Left lung (tissue), 10 donors: ENCODE data around the gene AKAP1. TPM values are rescaled to one million over a fixed set of nuclear protein-coding genes. Genes with fewer than 3 reads are reported as not detected.

Source experiments
- ATAC-seq: fragments of 200-7000 bp; cut with Tn5 transposase; one replicate; pipeline ENCODE4 v1.9.1; 2020; ENCODE audit warnings: moderate library complexity
- DNase-seq, 4 donors: peaks; one replicate each; pipeline ENCODE4 v3.0.0-alpha.2; 2013 to 2020
- H3K27ac ChIP-seq, 2 donors: fragments of 200-600 bp; sonication (generic) in 1 of 2; one replicate each; pipeline versions ENCODE4 v1.5.0 to v1.8.0; 2020 to 2021
- H3K27me3 ChIP-seq, 2 donors: fragments of 200-600 bp; sonication (generic) in 1 of 2; one replicate each; pipeline versions ENCODE4 v1.5.0 to v1.8.0; 2020 to 2021
- H3K36me3 ChIP-seq, 2 donors: fragments of 200-600 bp; sonication (generic) in 1 of 2; one replicate each; pipeline versions ENCODE4 v1.5.0 to v1.8.0; 2020 to 2021
- H3K4me1 ChIP-seq, 2 donors: fragments of 200-600 bp; one replicate each; pipeline ENCODE4 v1.8.0; 2021
- H3K4me3 ChIP-seq, 2 donors: fragments of 200-600 bp; sonication (generic) in 1 of 2; one replicate each; pipeline versions ENCODE4 v1.5.0 to v1.8.0; 2020 to 2021; ENCODE audit warnings: mild to moderate bottlenecking in 1 of 2
- H3K9me3 ChIP-seq, 2 donors: fragments of 200-600 bp; sonication (generic) in 1 of 2; one replicate each; pipeline versions ENCODE4 v1.5.0 to v1.8.0; 2020 to 2021
- CTCF ChIP-seq, 2 donors: fragments of 200-600 bp; sonication (generic) in 1 of 2; IDR thresholded peaks; one replicate each; pipeline versions ENCODE4 v1.5.0 to v1.8.0; 2021; ENCODE audit warnings: antibody characterized with exemption in 2 of 2
- intact Hi-C, 2 donors: fragments of 100-400 bp; cut with DNase I; formaldehyde crosslinking; loops; one replicate each; pipeline versions ENCODE4 v1.11.2 to v1.14.2; 2022
- polyA plus RNA-seq, 6 donors: library from polyadenylated mRNA; unstranded; fragments of 120-200 nt; gene quantifications; one replicate each; pipeline ENCODE4 v1.2.1, GENCODE V29; 2013; ENCODE audit not compliant: insufficient read length in 6 of 6
- total RNA-seq, 2 donors: library from RNA; stranded (reverse); fragmentation: NEBNext Ultra II Directional; extraction: Animal tissue kit (Norgen Biotek cat#: 25700); gene quantifications; one replicate each; pipeline ENCODE4 v1.2.1, GENCODE V29; 2021
- donor health status: DM: no; HTN: yes; CAD: no.
- donor health status: DM: no; HTN: no; CAD: no.

Gene AKAP1
- total and polyA plus RNA-seq, 8 donors = 39.5 to 51.6 (median 47.6) TPM

DNA sequence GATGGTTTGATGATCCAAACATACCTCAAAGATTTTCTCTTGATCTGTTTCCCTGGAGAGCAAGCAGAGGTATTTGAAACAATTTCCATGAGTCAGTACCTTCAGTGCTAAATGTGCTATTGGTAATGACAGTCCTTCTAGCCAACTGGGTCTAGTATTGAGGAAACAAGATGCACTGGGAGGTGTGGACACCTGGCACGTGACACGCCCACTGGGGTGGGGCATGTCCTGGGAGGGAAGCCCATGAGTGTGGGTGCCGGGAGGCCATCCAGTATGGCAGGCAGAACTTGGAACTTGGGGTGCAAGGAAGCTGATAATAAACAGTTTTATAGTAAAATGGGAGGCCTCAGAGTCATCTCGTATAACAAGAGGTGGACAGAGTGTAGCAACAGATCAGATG lies 17.9 kb upstream of the AKAP1 start:
- no peak for ATAC-seq
- Histone ChIP-seq H3K36me3 (no peaks in the 10 kb centered on the region), H3K4me3 (no peak overlapping the region), H3K27ac (no peak overlapping the region), H3K9me3 (no peaks in the 10 kb centered on the region), H3K4me1 (no peaks in the 10 kb centered on the region), H3K27me3 (no peaks in the 10 kb centered on the region)
- no peak for DNase-seq
- intact Hi-C loops = no loop called here
- no peak for TF ChIP-seq CTCF (IDR thresholded peaks at IDR 0.05)

- ATAC-seq (no peak), DNase-seq (no peak)
- Histone ChIP-seq H3K4me3 (no peak overlapping the region), H3K27me3 (no peaks in the 10 kb centered on the region), H3K4me1 (no peaks in the 10 kb centered on the region), H3K27ac (no peak overlapping the region), H3K9me3 (no peaks in the 10 kb centered on the region), H3K36me3 (no peaks in the 10 kb centered on the region)
- no peak for TF ChIP-seq CTCF (IDR thresholded peaks at IDR 0.05)
- intact Hi-C loops = no loop called here
These were observed 17.3 kb upstream of the AKAP1 start for GRCh38 chr17:57067781-57068180.

DNA sequence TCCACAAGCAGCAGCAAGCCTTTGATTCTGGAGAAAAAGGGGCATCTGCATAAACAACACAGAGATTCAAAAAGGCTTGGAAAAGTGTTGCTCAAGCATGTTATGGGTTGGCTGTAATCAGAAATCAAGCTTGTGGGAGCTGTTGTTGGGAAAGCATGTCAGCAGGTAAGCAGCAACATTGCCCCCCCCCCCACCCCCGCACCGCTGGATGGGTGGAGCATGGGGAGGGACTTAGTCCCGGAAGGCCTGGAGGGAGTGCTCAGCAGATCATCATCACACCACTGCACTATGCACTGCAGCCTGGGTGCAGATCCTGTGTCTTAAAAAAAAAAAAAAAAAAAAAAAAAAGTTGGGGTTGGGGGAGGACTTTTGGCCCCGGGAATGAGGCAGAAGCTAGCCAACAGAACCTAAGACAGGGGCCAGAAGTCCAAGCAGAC lies 16.8 kb upstream of the AKAP1 start:
- Histone ChIP-seq H3K9me3 (no peaks in the 10 kb centered on the region), H3K4me1 (no peaks in the 10 kb centered on the region), H3K27me3 (no peaks in the 10 kb centered on the region), H3K4me3 (no peak overlapping the region), H3K36me3 (no peaks in the 10 kb centered on the region), H3K27ac (no peak overlapping the region)
- intact Hi-C loops = no loop called here
- ATAC-seq = peak; percentile 64
- no peak for DNase-seq
- no peak for TF ChIP-seq CTCF (IDR thresholded peaks at IDR 0.05)

DNA sequence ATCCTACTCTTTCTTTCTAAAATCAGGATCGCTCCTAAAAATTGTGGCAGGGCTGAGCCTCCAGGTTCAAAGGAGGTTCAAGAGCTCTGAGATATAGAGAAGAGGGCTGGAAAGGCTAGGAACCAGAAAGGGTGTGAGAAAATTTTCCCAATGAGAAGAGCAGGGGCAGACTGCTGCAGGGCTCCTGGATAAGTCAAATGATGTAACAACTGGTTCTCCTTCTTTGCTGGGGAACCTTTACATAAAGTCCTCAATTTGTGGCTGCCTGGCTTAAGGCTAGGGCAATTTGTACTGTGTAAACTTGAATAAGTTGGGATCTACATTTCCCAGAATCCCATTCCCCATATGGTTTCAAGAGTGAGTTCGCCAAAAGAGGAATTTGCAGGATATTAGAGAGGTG lies 16.3 kb upstream of the AKAP1 start:
- no peak for TF ChIP-seq CTCF (IDR thresholded peaks at IDR 0.05)
- Histone ChIP-seq H3K4me3 (no peak overlapping the region), H3K36me3 (no peaks in the 10 kb centered on the region), H3K4me1 (no peaks in the 10 kb centered on the region), H3K27ac (no peak overlapping the region), H3K27me3 (no peaks in the 10 kb centered on the region), H3K9me3 (no peaks in the 10 kb centered on the region)
- ATAC-seq (no peak), DNase-seq (no peak)
- intact Hi-C loops = no loop called here

DNA sequence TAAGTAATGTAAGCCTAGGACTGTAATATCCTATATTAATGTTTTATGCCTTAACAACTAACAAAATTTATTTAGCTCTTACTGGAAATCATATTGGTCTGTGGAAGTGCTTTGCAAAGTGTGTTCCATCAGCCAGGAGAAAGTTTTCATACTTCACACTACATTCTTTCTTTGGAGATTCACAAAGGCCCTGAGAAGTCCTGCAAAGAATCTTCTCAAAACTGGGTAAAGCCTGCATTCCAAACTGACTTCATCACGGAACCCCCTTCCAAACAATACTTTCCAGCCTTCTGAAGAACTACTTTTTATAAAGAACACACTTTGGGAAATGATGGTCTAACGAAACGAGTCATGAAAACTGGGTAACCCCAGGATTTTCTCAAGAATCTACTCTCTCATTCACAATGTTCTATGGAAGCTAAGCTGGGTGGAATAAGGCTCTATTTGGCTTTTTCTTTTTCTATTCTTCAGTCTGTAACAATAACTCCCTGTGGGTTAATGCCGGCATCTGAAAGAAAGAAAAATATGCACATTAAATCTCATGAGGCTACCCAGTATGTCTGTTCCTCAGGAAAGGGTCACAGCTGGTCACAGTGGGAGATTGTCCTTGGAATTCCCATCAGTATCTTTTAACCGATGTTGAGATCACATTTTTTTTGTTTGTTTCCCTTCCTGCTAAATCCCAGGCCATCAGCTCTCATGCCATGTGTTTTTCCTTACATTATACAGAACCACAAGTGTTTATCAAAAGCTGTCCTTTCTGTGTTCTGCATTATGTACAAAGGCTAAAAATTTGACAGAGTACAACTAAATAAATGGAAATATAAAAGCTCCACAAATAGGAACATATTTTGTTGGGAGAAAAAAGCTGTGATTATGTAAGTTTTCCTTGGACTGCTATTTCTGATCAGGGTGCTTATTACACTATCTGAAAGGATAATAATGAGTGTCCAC lies 12.8 kb upstream of the AKAP1 start:
- H3K4me3 ChIP-seq = no peak overlapping the region
- no peaks in the 10 kb centered on the region for H3K27me3 ChIP-seq
- no peak for TF ChIP-seq CTCF (IDR thresholded peaks at IDR 0.05)
- intact Hi-C loops = no loop called here
- no peak overlapping the region for H3K27ac ChIP-seq
- H3K4me1 ChIP-seq = no peaks in the 10 kb centered on the region
- no peaks in the 10 kb centered on the region for H3K36me3 ChIP-seq
- DNase-seq (no peak), ATAC-seq (no peak)
- no peaks in the 10 kb centered on the region for H3K9me3 ChIP-seq
